Astrocyte (in vitro differentiated cells and primary cell): ENCODE results near the gene CGB1. TPM values are rescaled to one million over a fixed set of nuclear protein-coding genes. Genes with fewer than 3 reads are reported as not detected.
A peak's percentile ranks its signal among the peaks of the same experiment; 100 is the strongest.
"Not testable (repeated sequence)": the region's sequence is repeated elsewhere in the genome, so short reads cannot be mapped to it uniquely, and the experiment has no call there.

Experiments used
- DNase-seq: peaks from one replicate; pipeline ENCODE4 v3.0.0-alpha.2; 2010; ENCODE audit warnings: low read depth
- FAIRE-seq: peaks from 2 replicates; lab custom pipeline; 2011; peaks lifted over from hg19 to GRCh38; lab: Jason Lieb, UNC
- H2AFZ ChIP-seq: 2 replicates; pipeline ENCODE4 v1.6.0; 2012; ENCODE audit warnings: low read depth, low read length, inconsistent platforms
- H3K27ac ChIP-seq: 2 replicates; pipeline ENCODE4 v1.5.1; 2011; ENCODE audit warnings: low read depth, low read length, inconsistent platforms
- H3K27me3 ChIP-seq: 2 replicates; pipeline ENCODE4 v1.6.0; 2011; ENCODE audit warnings: low read length, inconsistent platforms; ENCODE audit not compliant: insufficient read depth
- H3K36me3 ChIP-seq: 2 replicates; pipeline ENCODE4 v1.5.1; 2011; ENCODE audit warnings: low read length, inconsistent platforms; ENCODE audit not compliant: insufficient read depth
- H3K4me1 ChIP-seq: 2 replicates; pipeline ENCODE4 v1.5.1; 2011; ENCODE audit warnings: low read length, inconsistent platforms; ENCODE audit not compliant: insufficient read depth
- H3K4me2 ChIP-seq: 2 replicates; pipeline ENCODE4 v1.6.0; 2012; ENCODE audit warnings: low read length, inconsistent platforms
- H3K4me3 ChIP-seq: 2 replicates; pipeline ENCODE4 v1.5.1; 2011; ENCODE audit warnings: low read depth, mild to moderate bottlenecking, low read length, inconsistent platforms; ENCODE audit not compliant: insufficient read depth
- H3K79me2 ChIP-seq: 2 replicates; pipeline ENCODE4 v1.6.0; 2012; ENCODE audit warnings: mild to moderate bottlenecking, low read length, inconsistent platforms; ENCODE audit not compliant: insufficient read depth
- H3K9ac ChIP-seq: 2 replicates; pipeline ENCODE4 v1.6.0; 2012; ENCODE audit warnings: mild to moderate bottlenecking, low read length, inconsistent platforms
- H3K9me3 ChIP-seq: 2 replicates; pipeline ENCODE4 v1.5.1; 2012; ENCODE audit warnings: low read depth, mild to moderate bottlenecking, low read length, inconsistent platforms; ENCODE audit not compliant: insufficient read depth
- H4K20me1 ChIP-seq: 2 replicates; pipeline ENCODE4 v1.6.0; 2012; ENCODE audit warnings: low read length, inconsistent platforms; ENCODE audit not compliant: insufficient read depth
- H3K27ac Mint-ChIP-seq: one replicate; pipeline ENCODE4 v1.8.0; 2021; ENCODE audit warnings: mild to moderate bottlenecking, mixed read lengths; ENCODE audit not compliant: unreplicated experiment
- H3K27me3 Mint-ChIP-seq: one replicate; pipeline ENCODE4 v1.8.0; 2021; ENCODE audit warnings: low read depth, mixed read lengths; ENCODE audit not compliant: unreplicated experiment
- H3K36me3 Mint-ChIP-seq: one replicate; pipeline ENCODE4 v1.8.0; 2021; ENCODE audit warnings: low read depth, mixed read lengths; ENCODE audit not compliant: unreplicated experiment
- H3K4me1 Mint-ChIP-seq: one replicate; pipeline ENCODE4 v1.8.0; 2021; ENCODE audit warnings: low read depth, mixed read lengths; ENCODE audit not compliant: unreplicated experiment
- H3K4me3 Mint-ChIP-seq: one replicate; pipeline ENCODE4 v1.8.0; 2021; ENCODE audit warnings: mild to moderate bottlenecking, moderate library complexity, mixed read lengths; ENCODE audit not compliant: unreplicated experiment
- H3K9me3 Mint-ChIP-seq: one replicate; pipeline ENCODE4 v1.8.0; 2021; ENCODE audit warnings: mild to moderate bottlenecking, mixed read lengths; ENCODE audit not compliant: unreplicated experiment
- CTCF ChIP-seq: IDR thresholded peaks from 2 replicates; pipeline ENCODE4 v1.5.1; 2011; ENCODE audit warnings: low read depth, mild to moderate bottlenecking, inconsistent platforms, low read length, moderate library complexity; ENCODE audit not compliant: insufficient read depth
- EZH2 ChIP-seq: IDR thresholded peaks from 2 replicates; pipeline ENCODE4 v1.6.1; 2012; ENCODE audit warnings: mild to moderate bottlenecking, low read length, inconsistent platforms; ENCODE audit not compliant: insufficient read depth
- total RNA-seq: library from RNA; stranded (reverse); gene quantifications from 2 replicates; pipeline ENCODE4 v1.2.1, GENCODE V29; 2021

The CGB1 gene
- total RNA-seq, 1 donor from 2014 or later = 2.3 TPM

- H3K4me3 Mint-ChIP-seq, FAIRE-seq, H4K20me1 ChIP-seq, H3K36me3 Mint-ChIP-seq, H3K27me3 Mint-ChIP-seq, H3K9me3 ChIP-seq, H3K4me1 ChIP-seq, H2AFZ ChIP-seq, H3K4me3 ChIP-seq, H3K9me3 Mint-ChIP-seq, H3K79me2 ChIP-seq, H3K36me3 ChIP-seq, H3K27me3 ChIP-seq, H3K4me2 ChIP-seq, H3K9ac ChIP-seq, DNase-seq, H3K27ac ChIP-seq: not testable (repeated sequence)
- peak overlapping the region; percentile 54 for H3K27ac Mint-ChIP-seq
- H3K4me1 Mint-ChIP-seq = peaks cover 23% of the 10 kb centered on the region
These were observed 11.6 kb downstream of the CGB1 start for GRCh38 chr19:49025088-49025487.

- not testable (repeated sequence) for H3K4me1 ChIP-seq, H3K9me3 Mint-ChIP-seq, H3K4me2 ChIP-seq, H3K36me3 Mint-ChIP-seq, H3K9ac ChIP-seq, H3K9me3 ChIP-seq, H3K4me3 Mint-ChIP-seq, H3K27me3 ChIP-seq, H4K20me1 ChIP-seq, DNase-seq, H3K79me2 ChIP-seq, H3K27me3 Mint-ChIP-seq, H2AFZ ChIP-seq, H3K27ac ChIP-seq, H3K4me3 ChIP-seq, H3K36me3 ChIP-seq, FAIRE-seq
- Mint-ChIP-seq H3K27ac (peak within 1 kb of the TSS; percentile 54), H3K4me1 (peaks cover 17% of the 10 kb centered on the region)
These were observed 12.5 kb downstream of the CGB1 start, which contains the start of gene CGB3 for GRCh38 chr19:49024233-49024632. CGB3 (minus strand) TSS chr19:49024333; CDS start chr19:49023971, 362 bp downstream.

GRCh38 chr19:49022116-49022515 lies 14.6 kb downstream of the CGB1 start:
- DNase-seq (no peak), FAIRE-seq (no peak)
- Histone ChIP-seq H3K4me3 (no peak overlapping the region), H4K20me1 (no peaks in the 10 kb centered on the region), H3K27ac (no peak overlapping the region), H3K4me2 (no peak overlapping the region), H3K4me1 (peaks cover 22% of the 10 kb centered on the region), H3K79me2 (no peaks in the 10 kb centered on the region), H3K36me3 (no peaks in the 10 kb centered on the region), H3K27me3 (no peaks in the 10 kb centered on the region), H2AFZ (no peak overlapping the region), H3K9me3 (no peaks in the 10 kb centered on the region), H3K9ac (no peak overlapping the region)
- no peak overlapping the region for H3K27ac Mint-ChIP-seq
- H3K27me3 Mint-ChIP-seq = peaks cover 2% of the 10 kb centered on the region
- H3K36me3 Mint-ChIP-seq = peaks cover 2% of the 10 kb centered on the region
- peaks cover 20% of the 10 kb centered on the region for H3K4me1 Mint-ChIP-seq
- H3K9me3 Mint-ChIP-seq = no peaks in the 10 kb centered on the region
- TF ChIP-seq EZH2 (no peak), CTCF (no peak)
- H3K4me3 Mint-ChIP-seq = no peak overlapping the region
